Effector CD4-positive, alpha-beta T cell (primary cell): ENCODE results near the gene CDNF.

ENCODE experiments used
- DNase-seq: peaks from one replicate; pipeline ENCODE4 v3.0.0-alpha.2; 2020

The CDNF gene

DNA sequence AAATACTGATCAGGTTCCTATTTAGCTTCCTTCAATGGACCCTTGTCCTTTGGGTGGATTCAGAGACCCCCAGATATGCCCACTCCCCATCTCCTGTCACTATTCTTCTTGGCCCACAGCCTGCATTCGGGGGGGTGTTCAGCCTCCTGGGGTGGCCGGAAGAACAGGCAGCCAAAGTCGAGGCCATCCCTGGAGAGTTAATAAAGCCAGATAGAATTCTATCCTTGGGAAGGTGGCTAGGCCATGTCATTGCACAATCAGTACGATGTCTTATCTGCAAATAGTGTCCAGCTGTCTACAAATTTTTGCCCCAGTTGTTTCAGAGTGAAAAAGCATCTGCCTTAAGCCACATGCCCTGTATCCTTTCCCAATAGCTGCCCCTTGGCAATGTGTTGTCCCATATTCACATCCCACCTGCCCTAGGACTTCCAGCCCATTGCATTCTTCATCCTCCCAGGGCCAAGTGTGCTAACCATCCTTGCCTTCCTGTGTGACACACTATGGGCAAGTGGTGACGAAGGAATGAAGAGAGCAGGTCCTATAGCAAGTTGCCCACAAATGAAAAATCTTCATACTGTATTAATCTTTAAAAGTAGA is 53.3 kb downstream of the CDNF start:
- no peak for DNase-seq

DNA sequence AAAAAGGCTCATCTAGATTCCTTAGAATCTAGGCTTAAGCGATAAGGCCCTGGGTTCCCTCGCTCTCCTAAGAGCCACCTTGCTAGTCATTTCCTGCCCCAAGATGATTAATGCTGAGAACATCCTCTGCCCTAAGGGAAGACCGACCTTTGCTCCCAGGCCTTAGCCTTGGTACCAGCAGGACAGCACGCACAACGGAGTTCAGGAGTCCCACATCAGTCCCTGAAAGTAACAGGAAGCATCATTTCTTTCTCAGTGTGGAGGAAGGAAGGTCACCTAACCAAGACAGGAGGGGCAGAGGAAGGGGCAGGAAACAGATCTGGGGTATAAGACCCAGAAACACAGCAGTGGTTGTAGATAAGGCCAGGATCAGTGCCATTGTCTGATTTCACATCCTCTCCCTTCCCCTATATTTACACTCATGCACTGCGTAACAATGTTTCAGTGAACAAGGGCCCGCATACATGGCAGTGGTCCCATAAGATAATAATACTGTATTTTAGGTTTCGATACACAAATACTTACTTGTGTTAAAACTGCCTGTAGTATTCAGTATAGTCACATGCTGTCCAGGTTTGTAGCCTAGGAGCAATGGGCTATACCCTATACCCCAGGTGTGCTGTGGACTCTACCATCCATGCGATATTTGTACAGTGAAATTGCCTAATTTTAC is 55.0 kb downstream of the CDNF start:
- DNase-seq, result no peak

DNA sequence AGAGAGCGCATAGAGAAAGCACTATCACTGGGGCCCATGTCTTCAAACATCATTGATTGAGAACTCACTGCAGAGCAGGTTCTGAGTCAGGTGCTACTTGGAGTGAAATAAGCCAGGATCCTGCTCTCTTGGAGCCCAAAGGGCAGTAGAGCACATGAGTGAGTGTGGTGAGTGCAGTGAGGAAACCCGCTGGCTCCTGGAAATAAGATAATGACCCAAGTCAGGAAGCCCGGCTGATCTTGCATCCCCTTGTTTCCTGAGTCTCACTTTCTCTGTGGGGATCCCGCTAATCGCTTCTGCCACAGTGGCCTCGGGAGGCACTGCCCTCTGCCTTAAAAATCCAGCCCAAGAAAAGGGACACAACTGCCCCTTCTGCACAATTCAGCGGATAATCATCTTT is 56.1 kb downstream of the CDNF start:
- DNase-seq, result no peak

DNA sequence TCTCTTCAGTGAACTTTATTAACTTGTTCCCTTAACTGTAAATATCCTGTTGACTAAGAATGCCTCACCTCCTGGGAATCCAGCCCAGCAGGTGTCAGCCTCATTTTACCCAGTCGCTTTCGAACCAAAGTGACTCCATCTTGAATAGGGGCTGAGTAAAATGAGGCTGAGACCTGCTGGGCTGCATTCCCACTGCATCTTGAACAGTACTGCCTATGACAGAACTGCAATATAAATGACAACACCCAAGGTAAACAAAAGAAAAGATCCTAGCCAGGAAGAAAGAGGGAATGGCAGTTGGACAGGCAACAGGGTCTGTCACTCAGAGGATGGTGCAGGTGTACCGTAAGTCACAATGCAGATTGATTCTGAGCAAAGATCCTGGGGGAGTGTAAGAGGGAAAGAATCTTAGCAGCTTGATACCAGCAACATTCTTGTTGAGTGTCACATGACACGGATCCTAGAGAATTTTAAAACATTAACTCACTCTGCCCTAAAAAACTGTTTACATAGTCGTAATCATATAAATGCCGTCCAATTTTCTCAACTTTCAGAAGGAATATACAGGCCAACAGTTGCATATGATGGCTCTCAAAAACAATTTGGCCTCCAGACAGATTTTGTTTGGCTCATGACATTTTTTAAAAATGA is 58.7 kb downstream of the CDNF start:
- no peak for DNase-seq

DNA sequence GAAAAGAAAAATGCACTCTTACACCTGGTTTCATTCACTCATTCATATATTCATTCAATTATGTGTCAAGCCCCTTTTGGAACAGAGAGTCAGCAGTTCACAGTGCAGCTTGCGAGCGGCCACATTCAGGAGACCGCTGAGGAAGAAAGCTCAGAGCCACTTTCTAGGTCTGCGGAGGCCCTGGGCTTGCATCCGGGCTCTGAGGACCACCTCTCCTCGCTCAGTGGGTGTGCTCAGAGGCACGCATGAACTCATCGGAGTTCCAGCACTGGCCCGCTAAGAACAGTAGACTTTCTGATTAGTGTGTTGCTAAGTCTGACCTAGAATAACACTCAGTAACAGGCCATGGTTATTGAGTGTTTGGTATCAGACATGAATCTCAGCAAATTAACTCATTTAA is 61.3 kb downstream of the CDNF start:
- DNase-seq, result no peak

DNA sequence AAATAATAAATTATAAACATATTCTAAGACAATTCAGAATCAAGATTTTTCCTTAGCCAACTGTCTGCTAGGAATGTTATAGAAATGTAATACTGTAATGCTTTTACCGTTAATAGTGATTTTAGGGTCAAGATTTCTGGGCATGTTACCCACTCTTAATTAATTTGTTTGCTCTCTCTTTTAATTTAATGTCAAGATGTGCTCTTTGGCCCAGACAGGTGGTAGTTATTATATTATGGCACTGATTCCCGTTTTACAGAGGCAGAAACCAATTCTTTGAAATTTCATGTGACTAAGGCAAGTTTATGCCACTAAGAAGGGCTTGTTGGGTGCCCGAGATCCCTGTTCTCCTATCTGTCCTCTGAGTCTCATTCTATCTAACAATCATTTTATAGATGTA is 62.2 kb downstream of the CDNF start:
- DNase-seq, result no peak

DNA sequence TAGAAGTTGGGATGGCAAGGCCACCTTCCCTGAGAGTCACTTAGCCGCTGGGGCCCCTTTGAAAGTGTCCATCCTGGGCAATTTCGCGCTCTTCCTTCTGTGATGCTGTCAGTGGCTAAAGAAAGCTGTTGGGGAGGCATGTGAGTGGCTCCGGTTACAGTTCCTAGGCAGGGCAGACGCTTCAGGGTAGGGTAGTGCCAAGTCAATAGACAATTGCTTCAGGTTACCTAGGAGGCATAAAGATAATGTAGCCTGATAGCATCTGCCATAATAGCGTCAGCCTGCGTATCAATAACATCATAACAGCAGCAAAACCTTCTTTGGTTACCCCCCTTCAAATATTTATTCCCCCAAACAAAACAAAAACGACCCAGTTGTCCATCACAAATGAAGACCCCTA is 63.0 kb downstream of the CDNF start, which contains the start of gene FAM107B:
FAM107B (minus strand) TSS at position 101 of the 400 bp plus-strand sequence. CDS start 234 bp downstream, outside the sequence.
- DNase-seq, result no peak

DNA sequence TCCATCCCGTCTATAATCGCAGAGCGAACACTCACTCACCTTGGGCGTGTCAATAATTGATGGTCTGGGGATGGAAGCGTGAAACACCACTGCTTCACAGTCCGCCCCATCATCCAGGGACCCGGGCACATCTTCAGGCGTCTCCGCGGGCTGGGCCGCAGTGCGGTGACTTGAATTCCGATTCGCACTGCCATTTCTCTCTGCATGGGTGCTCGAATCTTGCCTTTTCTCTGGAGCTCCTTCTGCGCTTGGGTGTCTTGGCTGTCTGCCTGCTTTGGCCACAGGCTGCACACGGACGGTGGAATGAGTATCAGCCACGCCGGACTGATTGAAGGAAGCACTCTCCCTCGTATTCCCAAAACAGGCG is 63.6 kb downstream of the CDNF start:
- no peak for DNase-seq

DNA sequence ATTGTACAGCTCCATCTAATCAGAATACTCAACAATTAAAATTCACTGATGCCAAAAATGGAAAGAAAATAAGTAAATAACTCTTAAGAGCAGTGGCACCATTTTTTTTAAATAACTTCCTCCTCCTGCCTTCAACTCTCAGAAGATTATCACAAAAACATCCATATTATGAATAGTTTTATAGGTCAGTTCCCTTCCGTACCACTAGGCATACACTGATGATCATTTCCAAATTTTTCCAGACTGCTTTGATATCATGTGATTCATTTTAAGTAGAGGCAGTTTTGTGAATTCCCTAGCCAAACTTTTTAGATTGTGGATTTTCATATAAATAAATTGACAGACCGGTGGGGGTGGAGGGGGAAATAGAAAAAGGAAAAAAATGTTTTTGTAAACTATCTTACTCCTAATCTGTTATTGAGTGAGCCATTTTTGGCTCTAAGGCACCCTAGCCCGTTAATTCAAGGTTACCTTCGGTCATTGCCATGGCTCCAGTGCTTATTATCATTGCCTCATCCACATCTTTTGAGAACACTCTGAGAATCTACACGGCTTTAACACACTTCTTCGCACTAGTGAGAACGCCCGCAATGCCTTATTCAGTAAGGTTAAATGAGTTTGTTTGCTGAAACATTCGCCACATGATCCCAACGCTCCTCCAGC is 64.2 kb downstream of the CDNF start:
- no peak for DNase-seq

DNA sequence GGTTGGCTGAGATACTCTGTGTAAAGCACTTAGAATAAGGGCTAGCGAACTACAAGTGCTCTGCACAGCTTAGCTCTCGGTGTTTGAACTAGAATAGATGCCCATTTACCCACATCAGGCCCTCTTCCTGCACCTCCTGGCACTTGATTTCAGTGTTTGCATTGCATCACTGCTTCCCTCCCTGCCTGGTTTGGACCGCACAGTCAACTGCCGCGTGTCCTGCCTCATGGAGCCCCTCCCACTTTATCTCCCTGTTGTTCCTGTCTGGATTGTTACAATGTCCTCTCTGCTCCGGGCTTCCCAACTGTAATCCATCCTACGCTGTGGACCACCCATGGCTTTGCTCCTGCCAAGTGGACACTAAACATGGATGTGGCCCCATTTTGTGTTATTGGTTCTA is 65.4 kb downstream of the CDNF start:
- DNase-seq, result no peak

DNA sequence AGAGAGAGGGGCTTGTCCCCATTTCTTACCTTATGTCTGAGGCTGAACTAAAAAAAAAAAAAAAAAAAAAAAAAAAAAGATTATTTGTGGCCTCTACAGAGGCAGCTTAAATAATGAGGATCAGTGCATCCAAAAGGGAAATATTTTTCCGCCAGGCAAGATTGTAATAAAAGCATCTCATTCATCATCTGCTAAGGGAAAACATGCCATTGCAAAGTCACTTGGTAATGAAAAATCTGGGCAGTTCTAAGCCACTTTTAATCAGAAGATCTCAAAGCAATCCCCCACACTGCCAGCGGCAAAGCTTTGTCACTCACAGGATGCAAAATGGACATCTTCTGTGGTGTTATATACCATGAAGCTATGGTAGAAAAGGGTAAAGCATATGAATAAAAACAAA is 66.9 kb downstream of the CDNF start:
- DNase-seq, result no peak
